ENCODE results near the gene OBSL1.

OBSL1 gene

DNA sequence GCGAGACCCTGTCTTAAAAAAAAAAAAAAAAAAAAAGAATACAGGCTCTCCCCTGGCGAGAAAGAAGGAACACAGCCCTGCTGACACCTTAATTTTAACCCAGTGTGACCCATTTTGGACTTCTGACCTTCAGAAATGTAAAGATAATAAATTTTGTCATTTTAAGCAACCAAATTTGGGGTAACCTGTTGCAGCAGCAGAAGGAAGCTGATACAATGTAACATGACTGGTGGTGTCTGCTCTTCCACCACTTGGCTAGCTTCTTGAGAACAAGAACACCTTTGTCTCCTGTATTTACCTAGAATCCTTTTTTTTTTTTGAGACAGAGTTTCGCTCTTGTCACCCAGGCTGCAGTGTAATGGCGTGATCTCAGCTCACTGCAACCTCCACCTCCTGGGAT is 19.8 kb upstream of the OBSL1 start:
- CTCF ChIA-PET: interaction anchor here (0.6 kb wide), 1 partner anchor 47 kb away, joined by 3 read pairs; the partner anchor contains the start of gene TMEM198
- no peak for DNase-seq (ENCODE audit: extremely low spot score)
- TF ChIP-seq, protein P1, sequence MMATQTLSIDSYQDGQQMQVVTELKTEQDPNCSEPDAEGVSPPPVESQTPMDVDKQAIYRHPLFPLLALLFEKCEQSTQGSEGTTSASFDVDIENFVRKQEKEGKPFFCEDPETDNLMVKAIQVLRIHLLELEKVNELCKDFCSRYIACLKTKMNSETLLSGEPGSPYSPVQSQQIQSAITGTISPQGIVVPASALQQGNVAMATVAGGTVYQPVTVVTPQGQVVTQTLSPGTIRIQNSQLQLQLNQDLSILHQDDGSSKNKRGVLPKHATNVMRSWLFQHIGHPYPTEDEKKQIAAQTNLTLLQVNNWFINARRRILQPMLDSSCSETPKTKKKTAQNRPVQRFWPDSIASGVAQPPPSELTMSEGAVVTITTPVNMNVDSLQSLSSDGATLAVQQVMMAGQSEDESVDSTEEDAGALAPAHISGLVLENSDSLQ (IDR thresholded peaks at IDR 0.05): no peak
- POLR2A ChIA-PET: no interaction called here

DNA sequence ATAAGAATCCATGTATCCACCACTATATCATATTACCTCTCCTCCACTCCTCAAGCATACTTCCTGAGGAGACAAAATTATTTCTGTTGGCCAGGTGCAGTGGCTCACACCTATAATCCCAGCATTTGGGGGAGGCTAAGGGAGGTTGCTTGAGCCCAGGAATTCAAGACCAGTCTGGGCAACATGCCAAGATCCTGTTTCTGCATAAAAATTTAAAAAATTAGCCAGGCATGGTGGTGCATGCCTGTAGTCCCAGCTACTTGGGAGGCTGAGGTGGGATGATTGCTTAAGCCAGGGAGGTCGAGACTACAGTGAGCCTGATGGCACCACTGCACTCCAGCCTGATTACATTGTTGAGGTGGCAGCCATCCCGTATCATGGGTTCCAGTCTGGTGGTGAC is 10.0 kb upstream of the OBSL1 start:
- no peak for DNase-seq (ENCODE audit: extremely low spot score)
- ChIA-PET CTCF (interaction anchor here (0.6 kb wide), 1 partner anchor 14 kb away, joined by 9 read pairs; no protein-coding TSS in a partner anchor), POLR2A (no interaction called here)

DNA sequence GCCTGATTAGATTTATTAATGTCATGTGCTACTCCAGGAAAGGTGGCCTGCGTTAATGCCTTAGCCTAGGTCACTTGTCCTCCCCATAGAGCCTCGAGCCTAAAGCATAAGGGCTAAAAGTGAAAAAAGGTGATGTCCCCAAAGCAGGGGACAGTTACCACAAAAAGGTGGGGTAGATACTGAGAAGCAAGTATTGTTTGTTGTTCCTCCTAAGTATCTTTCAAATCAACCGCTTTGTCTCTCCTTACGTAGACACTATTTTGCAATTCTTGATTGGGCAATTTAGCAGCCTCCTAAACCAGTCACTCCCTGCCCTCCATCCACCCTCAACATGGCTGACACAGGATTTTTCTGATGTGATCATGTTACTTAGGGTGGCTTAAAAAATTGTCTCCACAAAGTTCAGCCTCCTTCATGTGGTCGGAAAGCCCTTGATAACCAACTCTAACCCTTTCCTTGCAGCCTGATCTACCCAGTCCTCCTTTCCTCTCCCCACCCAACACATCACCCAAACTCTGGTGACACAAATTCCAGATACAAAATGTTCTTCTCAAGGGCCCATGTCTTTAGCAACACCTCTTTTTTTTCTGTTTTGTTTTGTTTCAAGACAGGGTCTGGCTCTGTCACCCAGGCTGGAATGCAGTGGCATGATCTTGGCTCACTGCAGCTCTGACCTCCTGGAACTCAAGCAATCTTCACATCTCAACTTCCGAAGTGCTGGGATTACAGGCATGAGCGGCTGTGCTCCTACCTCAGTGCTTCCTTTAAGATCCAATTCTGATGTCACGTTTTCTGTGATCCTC is 7.7 kb upstream of the OBSL1 start:
- POLR2A ChIA-PET: interaction anchor here (1.0 kb wide), 1 partner anchor 19 kb away, joined by 4 read pairs; the partner anchor contains the start of gene STK11IP
- no peak for DNase-seq (ENCODE audit: extremely low spot score)
- CTCF ChIA-PET: interaction anchor here (0.7 kb wide), 1 partner anchor 19 kb away, joined by 4 read pairs; no protein-coding TSS in a partner anchor
- TF ChIP-seq CTBP1 (IDR thresholded peaks at IDR 0.05; ENCODE audit: borderline replicate concordance) (no peak), ZNF384 (IDR thresholded peaks at IDR 0.05) (no peak), SP1 (IDR thresholded peaks at IDR 0.05) (no peak), NFRKB (IDR thresholded peaks at IDR 0.05) (no peak), FOXM1 (IDR thresholded peaks at IDR 0.05; ENCODE audit: borderline replicate concordance) (no peak), FOXK2 (IDR thresholded peaks at IDR 0.05) (no peak), L3MBTL2 (conservative IDR thresholded peaks at IDR 0.05) (no peak), BHLHE40 (IDR thresholded peaks at IDR 0.05; ENCODE audit: borderline replicate concordance) (no peak), SUZ12 (IDR thresholded peaks at IDR 0.05) (no peak), HDGF (IDR thresholded peaks at IDR 0.05; ENCODE audit: borderline replicate concordance) (no peak), TARDBP (IDR thresholded peaks at IDR 0.05) (no peak), ELF4 (IDR thresholded peaks at IDR 0.05) (no peak), LEF1 (IDR thresholded peaks at IDR 0.05; ENCODE audit: borderline replicate concordance) (no peak), ARNT (IDR thresholded peaks at IDR 0.05) (no peak), FOXA1 (IDR thresholded peaks at IDR 0.05) (no peak)
- TF ChIP-seq, protein P1 (IDR thresholded peaks at IDR 0.05): no peak

More for the DNA sequence above, 10.0 kb upstream of the OBSL1 start:
- TF ChIP-seq, protein P1 (IDR thresholded peaks at IDR 0.05): no peak
- TF ChIP-seq L3MBTL2 (conservative IDR thresholded peaks at IDR 0.05) (no peak), ARNT (IDR thresholded peaks at IDR 0.05) (no peak), ZNF384 (IDR thresholded peaks at IDR 0.05) (no peak), LEF1 (IDR thresholded peaks at IDR 0.05; ENCODE audit: borderline replicate concordance) (no peak), SUZ12 (IDR thresholded peaks at IDR 0.05) (no peak), BHLHE40 (IDR thresholded peaks at IDR 0.05; ENCODE audit: borderline replicate concordance) (no peak), FOXM1 (IDR thresholded peaks at IDR 0.05; ENCODE audit: borderline replicate concordance) (no peak), ELF4 (IDR thresholded peaks at IDR 0.05) (no peak), SP1 (IDR thresholded peaks at IDR 0.05) (no peak), FOXA1 (IDR thresholded peaks at IDR 0.05) (no peak), HDGF (IDR thresholded peaks at IDR 0.05; ENCODE audit: borderline replicate concordance) (no peak), NFRKB (IDR thresholded peaks at IDR 0.05) (no peak)

DNA sequence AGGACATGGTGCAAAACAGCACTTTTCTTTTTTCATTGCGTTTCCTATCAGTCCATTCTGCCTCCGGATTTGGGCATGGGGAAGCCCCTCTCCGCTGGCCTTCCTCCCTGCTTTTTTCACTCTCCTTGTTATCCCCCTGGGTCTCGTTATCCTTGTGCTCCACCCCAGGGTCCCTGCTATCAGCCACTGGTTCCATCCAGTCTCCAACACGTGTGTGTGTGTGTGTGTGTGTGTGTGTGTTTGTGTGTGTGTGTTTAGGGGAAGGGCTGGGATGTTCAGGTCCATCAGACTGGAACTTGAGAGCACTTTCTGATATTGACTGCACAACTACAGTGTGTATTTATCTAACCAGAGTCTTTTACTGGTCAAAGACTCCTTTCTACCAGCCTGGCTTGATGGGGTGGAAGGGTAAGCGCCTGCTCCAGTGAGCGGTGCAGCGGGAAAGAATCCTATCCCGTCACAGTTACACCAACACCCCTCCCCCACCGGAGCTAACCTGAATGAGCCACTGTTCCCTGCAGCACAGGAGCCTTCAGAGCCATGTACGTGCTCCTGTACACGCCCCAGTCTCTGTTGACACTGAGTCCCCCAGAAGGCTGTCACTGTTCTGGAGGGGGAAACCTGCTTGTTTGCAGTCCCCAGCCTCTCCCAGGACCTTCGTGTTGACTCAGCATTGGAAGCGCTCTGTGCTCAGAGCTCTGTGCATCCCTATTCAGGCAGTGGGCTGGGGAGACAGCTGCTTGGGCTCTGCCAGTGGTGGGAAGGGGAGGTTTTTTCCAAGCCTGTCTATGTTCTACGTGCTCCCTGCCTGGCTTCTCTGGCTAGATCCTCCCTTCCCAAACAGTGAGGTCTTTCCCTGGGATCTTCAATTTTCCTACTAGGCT is 5.4 kb upstream of the OBSL1 start:
- POLR2A ChIA-PET: interaction anchor here (1.0 to 2.0 kb wide), 5 partner anchors 9 to 25 kb away, joined by 3 to 9 read pairs (median 3); partner anchors contain the start of gene STK11IP
- TF ChIP-seq ZNF384 (IDR thresholded peaks at IDR 0.05) (no peak), FOXK2 (IDR thresholded peaks at IDR 0.05) (no peak), SP1 (IDR thresholded peaks at IDR 0.05) (no peak), TARDBP (IDR thresholded peaks at IDR 0.05) (no peak), BHLHE40 (IDR thresholded peaks at IDR 0.05; ENCODE audit: borderline replicate concordance) (no peak), CTBP1 (IDR thresholded peaks at IDR 0.05; ENCODE audit: borderline replicate concordance) (no peak), FOXA1 (IDR thresholded peaks at IDR 0.05) (no peak), LEF1 (IDR thresholded peaks at IDR 0.05; ENCODE audit: borderline replicate concordance) (no peak), SUZ12 (IDR thresholded peaks at IDR 0.05) (no peak), NFRKB (IDR thresholded peaks at IDR 0.05) (no peak), FOXM1 (IDR thresholded peaks at IDR 0.05; ENCODE audit: borderline replicate concordance) (no peak), L3MBTL2 (conservative IDR thresholded peaks at IDR 0.05) (no peak), ARNT (IDR thresholded peaks at IDR 0.05) (no peak), ELF4 (IDR thresholded peaks at IDR 0.05) (no peak), HDGF (IDR thresholded peaks at IDR 0.05; ENCODE audit: borderline replicate concordance) (no peak)
- TF ChIP-seq, protein P1 (IDR thresholded peaks at IDR 0.05): no peak
- CTCF ChIA-PET: no interaction called here
- peak; percentile 40 for DNase-seq (ENCODE audit: extremely low spot score)
